Metanephros (tissue), 1 donor: ENCODE data around the gene ABCC1. TPM values are rescaled to one million over a fixed set of nuclear protein-coding genes. Genes with fewer than 3 reads are reported as not detected.

Experiments
- total RNA-seq: library from RNA; depleted of rRNA; stranded (reverse); fragments of >200 nt; gene quantifications from one replicate; pipeline ENCODE4 v1.2.3, GENCODE V29; 2014

ABCC1 gene
- 40.8 TPM for total RNA-seq

GRCh38 chr16:15949210-15950160, at the start of gene ABCC1:
TSS of gene ABCC1 (plus strand) at chr16:15949616. CDS start at chr16:15949752, 136 bp downstream.

Other genes with a start within 250 kb of the ABCC1 start
- gene MYH11, start 92.6 kb upstream of the ABCC1 start, total RNA-seq, result 11.3 TPM
- gene CEP20, start 61.0 kb upstream of the ABCC1 start, total RNA-seq, result 34.0 TPM